ENCODE results near the gene CLECL1.
"Not testable (repeated sequence)": the region's sequence is repeated elsewhere in the genome, so short reads cannot be mapped to it uniquely, and the experiment has no call there.

CLECL1 gene

GRCh38 chr12:9718968-9719367 lies 13.9 kb downstream of the CLECL1 start:
- FAIRE-seq: no peak

- no peak for FAIRE-seq
These were observed 15.6 kb downstream of the CLECL1 start for GRCh38 chr12:9717070-9717925.

GRCh38 chr12:9713032-9713558 lies 19.8 kb downstream of the CLECL1 start:
- not testable (repeated sequence) for FAIRE-seq

DNA sequence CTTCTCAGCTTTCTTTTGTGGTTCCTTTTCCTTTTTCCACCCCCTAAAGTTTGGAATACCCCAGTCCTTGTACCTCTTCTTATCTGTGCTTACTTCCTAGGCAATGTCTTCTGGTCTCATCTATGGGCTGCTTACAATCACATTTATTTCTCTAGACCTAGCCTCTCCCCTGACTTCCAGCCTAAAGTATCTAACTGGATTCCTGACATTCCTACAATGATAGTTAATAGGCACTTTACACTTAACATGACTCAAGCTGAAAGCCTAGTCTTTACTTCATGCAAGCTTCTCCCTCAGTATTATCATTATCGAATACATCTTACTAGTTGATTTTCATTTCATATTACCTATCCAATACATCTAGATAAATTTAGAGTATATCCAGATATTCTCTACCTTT lies 21.2 kb downstream of the CLECL1 start:
- no peak for FAIRE-seq

DNA sequence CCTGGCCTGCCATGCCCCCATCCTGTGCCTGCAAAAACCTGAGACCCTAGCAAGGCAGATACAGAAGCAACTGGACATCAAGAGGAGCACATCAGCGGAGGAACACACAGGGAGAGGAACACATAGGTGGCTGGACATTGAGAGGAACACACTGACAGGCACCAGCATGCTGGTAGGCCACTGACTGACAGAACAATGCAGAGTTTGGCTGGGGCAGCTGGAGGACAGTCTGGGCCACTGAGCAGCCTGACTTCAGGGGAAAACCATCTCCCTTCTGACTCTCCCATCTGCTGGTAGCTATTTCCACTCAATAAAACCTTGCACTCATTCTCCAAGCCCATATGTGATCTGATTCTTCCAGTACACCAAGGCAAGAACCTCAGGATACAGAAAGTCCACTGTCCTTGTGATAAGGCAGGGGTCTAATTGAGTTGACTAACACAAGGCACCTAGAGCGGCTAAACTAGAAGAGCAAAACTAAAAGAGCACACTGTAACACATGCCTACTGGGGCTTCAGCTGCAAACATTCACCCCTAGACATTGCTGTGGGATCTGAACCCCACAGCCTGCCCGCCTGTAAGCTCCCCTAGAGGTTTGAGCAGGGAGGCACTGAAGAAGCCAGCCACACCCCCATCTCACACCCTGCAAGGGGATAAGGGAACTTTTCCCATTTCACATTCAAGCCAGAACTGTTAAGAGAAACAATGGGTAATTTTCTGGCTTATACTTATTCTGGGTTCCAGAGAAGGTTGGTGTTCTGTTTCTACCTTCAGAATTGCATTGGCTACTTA lies 22.1 kb downstream of the CLECL1 start:
- FAIRE-seq: no peak

- FAIRE-seq: no peak
These were observed 24.0 kb downstream of the CLECL1 start for GRCh38 chr12:9708853-9709252.

GRCh38 chr12:9707864-9708808 lies 24.8 kb downstream of the CLECL1 start:
- FAIRE-seq: no peak

DNA sequence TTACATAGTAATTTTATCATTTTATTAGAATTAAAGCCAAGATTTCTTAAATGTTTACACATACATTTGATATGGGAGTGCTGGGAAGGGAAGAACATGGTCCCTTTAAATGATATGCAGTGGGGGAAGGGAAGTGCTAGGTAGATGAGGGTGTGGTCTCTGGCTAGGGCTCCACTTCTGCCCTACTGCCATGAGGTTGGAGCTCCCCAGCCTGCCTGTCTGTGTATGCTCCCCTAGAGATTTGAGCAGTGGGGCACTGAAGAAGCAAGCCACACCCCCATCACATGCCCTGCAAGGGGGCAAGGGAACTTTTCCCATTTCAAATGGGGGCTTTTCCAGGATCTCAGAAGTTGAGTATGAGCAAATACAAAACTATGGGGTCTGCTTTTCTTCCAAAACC lies 25.5 kb downstream of the CLECL1 start:
- FAIRE-seq: no peak

GRCh38 chr12:9706086-9706685 lies 26.7 kb downstream of the CLECL1 start:
- no peak for FAIRE-seq

DNA sequence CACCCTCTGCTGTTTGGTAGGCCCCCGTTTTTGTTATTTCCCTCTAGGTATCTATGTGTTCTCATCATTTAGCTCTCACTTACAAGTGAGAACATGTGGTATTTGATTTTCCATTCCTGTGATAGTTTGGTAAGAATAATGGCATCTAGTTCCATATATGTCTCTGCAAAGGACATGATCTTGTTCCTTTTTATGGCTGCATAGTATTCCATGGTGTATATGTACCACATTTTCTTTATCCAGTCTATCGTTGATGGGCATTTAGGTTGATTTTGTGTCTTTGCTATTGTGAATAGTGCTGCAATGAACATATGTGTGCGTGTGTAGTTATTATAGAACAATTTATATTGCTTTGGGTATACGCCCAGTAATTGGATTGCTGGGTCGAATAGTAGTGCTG lies 28.3 kb downstream of the CLECL1 start:
- not testable (repeated sequence) for FAIRE-seq

GRCh38 chr12:9702255-9702654 lies 30.6 kb downstream of the CLECL1 start:
- FAIRE-seq: no peak

GRCh38 chr12:9701380-9702154 lies 31.3 kb downstream of the CLECL1 start:
- FAIRE-seq: no peak

GRCh38 chr12:9700606-9700956 lies 32.3 kb downstream of the CLECL1 start:
- no peak for FAIRE-seq

GRCh38 chr12:9699898-9700605 lies 32.8 kb downstream of the CLECL1 start:
- no peak for FAIRE-seq

GRCh38 chr12:9699269-9699897 lies 33.5 kb downstream of the CLECL1 start:
- FAIRE-seq: no peak

DNA sequence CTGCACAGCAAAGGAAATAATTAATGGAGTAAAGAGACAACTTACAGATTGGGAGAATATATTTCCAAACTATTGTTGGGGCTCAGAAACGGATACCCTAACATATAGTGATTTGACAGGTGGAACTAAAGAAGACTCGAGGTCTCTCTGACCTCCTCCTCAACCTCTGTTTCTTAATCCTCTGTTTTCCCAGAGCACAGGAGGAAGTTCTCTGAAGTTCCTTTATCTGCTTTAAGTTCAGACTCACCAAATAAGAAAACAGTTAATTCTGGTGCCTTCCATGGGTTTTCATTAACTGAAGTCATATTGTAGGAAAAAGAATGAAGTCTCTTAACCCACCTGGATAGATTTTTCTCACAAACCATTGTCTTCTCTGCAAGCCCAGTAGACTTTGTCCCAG lies 34.2 kb downstream of the CLECL1 start:
- no peak for FAIRE-seq

GRCh38 chr12:9697619-9698018 lies 35.3 kb downstream of the CLECL1 start:
- no peak for FAIRE-seq

- FAIRE-seq: not testable (repeated sequence)
These were observed 37.2 kb downstream of the CLECL1 start for GRCh38 chr12:9695661-9696060.

DNA sequence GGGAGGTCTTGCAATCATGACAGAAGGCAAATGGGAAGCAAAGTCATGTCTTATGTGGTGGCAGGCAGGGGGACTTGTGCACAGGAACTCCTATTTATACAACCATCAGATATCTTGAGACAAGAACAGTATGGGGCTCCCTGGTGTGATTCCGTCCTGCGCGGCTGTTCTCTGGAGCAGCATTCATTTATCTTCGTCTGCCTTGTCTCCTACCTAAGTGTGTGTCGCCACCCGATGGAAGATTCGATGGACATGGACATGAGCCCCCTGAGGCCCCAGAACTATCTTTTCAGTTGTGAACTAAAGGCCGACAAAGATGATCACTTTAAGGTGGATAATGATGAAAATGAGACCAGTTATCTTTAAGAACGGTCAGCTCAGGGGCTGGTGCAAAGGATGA lies 37.7 kb downstream of the CLECL1 start:
- not testable (repeated sequence) for FAIRE-seq

GRCh38 chr12:9694241-9694640 lies 38.7 kb downstream of the CLECL1 start:
- no peak for FAIRE-seq
